Progenitor cell of endocrine pancreas (in vitro differentiated cells): ENCODE measurements around the gene FNDC1. TPM values are rescaled to one million over a fixed set of nuclear protein-coding genes. Genes with fewer than 3 reads are reported as not detected.

Experiments used
- DNase-seq: peaks from one replicate; pipeline ENCODE4 v3.0.0; 2021; ENCODE audit warnings: low spot score; ENCODE audit not compliant: unreplicated experiment
- H3K27ac Mint-ChIP-seq: 2 replicates; pipeline ENCODE4 v1.8.0; 2021; ENCODE audit warnings: mild to moderate bottlenecking, moderate library complexity, mixed read lengths
- H3K27me3 Mint-ChIP-seq: 2 replicates; pipeline ENCODE4 v1.8.0; 2021; ENCODE audit warnings: mixed read lengths
- H3K36me3 Mint-ChIP-seq: 2 replicates; pipeline ENCODE4 v1.8.0; 2022; ENCODE audit warnings: mixed read lengths; ENCODE audit not compliant: insufficient read depth
- H3K4me1 Mint-ChIP-seq: 2 replicates; pipeline ENCODE4 v1.8.0; 2021; ENCODE audit warnings: low read depth, mixed read lengths
- H3K4me3 Mint-ChIP-seq: 2 replicates; pipeline ENCODE4 v1.8.0; 2021; ENCODE audit warnings: low read depth, mild to moderate bottlenecking, moderate library complexity, mixed read lengths
- H3K9me3 Mint-ChIP-seq: 2 replicates; pipeline ENCODE4 v1.8.0; 2021; ENCODE audit warnings: low read depth, mixed read lengths
- total RNA-seq: library from RNA; stranded (reverse); gene quantifications from 2 replicates; pipeline ENCODE4 v1.2.1, GENCODE V29; 2021
- TF ChIP-seq, protein P1 (sequence below): fragments of 200-600 bp; sonication (generic); IDR thresholded peaks from one replicate; pipeline ENCODE4 v1.5.0; 2021; ENCODE audit warnings: antibody characterized with exemption, mild to moderate bottlenecking; ENCODE audit not compliant: unreplicated experiment

FNDC1 gene
- total RNA-seq, 1 donor from 2014 or later = 0.07 TPM

DNA sequence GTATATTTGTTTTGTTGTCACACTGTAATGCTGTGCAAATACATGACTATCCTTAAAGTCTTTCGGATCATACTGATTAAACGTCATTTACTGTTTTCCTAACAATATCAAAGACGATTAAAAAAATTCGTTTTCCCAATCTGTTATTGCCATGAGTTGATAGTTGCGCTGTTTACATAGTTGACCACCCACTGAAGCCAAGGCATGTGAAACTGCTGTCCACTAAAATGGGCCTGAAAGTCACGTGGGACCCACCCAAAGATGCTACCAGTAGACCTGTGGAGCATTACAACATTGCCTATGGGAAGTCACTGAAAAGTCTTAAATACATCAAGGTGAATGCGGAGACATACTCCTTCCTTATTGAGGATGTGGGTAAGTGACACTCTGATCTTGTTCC is 28.1 kb downstream of the FNDC1 start:
- TF ChIP-seq, protein P1, sequence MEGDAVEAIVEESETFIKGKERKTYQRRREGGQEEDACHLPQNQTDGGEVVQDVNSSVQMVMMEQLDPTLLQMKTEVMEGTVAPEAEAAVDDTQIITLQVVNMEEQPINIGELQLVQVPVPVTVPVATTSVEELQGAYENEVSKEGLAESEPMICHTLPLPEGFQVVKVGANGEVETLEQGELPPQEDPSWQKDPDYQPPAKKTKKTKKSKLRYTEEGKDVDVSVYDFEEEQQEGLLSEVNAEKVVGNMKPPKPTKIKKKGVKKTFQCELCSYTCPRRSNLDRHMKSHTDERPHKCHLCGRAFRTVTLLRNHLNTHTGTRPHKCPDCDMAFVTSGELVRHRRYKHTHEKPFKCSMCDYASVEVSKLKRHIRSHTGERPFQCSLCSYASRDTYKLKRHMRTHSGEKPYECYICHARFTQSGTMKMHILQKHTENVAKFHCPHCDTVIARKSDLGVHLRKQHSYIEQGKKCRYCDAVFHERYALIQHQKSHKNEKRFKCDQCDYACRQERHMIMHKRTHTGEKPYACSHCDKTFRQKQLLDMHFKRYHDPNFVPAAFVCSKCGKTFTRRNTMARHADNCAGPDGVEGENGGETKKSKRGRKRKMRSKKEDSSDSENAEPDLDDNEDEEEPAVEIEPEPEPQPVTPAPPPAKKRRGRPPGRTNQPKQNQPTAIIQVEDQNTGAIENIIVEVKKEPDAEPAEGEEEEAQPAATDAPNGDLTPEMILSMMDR = no peak
- Mint-ChIP-seq H3K36me3 (no peaks in the 10 kb centered on the region), H3K4me3 (no peak overlapping the region), H3K27ac (no peak overlapping the region), H3K27me3 (peaks cover 13% of the 10 kb centered on the region), H3K9me3 (no peaks in the 10 kb centered on the region), H3K4me1 (no peaks in the 10 kb centered on the region)
- no peak for DNase-seq

DNA sequence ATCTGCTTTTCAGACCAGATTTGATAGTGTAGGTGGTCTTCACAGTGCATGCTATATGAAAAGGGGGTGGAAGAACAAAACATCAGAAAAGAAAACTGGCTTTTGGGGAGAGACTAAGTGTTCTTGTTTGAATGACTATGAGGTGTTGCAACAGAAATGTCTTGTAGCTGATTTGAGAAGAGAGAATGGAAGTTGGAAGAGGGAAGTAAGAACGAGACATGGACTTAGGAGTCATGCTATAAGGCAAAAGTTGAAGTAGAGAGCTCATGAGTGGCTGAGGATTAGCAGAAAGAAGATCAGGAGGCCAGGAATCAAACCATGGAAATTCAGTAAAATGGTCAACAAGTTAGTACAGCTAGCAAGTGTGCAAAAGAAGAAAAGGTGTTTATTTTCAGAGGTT is 32.1 kb downstream of the FNDC1 start:
- Mint-ChIP-seq H3K27me3 (peaks cover 12% of the 10 kb centered on the region), H3K27ac (no peak overlapping the region), H3K4me1 (no peaks in the 10 kb centered on the region), H3K4me3 (no peak overlapping the region), H3K36me3 (no peaks in the 10 kb centered on the region), H3K9me3 (no peaks in the 10 kb centered on the region)
- no peak for DNase-seq
- TF ChIP-seq, protein P1 = no peak

DNA sequence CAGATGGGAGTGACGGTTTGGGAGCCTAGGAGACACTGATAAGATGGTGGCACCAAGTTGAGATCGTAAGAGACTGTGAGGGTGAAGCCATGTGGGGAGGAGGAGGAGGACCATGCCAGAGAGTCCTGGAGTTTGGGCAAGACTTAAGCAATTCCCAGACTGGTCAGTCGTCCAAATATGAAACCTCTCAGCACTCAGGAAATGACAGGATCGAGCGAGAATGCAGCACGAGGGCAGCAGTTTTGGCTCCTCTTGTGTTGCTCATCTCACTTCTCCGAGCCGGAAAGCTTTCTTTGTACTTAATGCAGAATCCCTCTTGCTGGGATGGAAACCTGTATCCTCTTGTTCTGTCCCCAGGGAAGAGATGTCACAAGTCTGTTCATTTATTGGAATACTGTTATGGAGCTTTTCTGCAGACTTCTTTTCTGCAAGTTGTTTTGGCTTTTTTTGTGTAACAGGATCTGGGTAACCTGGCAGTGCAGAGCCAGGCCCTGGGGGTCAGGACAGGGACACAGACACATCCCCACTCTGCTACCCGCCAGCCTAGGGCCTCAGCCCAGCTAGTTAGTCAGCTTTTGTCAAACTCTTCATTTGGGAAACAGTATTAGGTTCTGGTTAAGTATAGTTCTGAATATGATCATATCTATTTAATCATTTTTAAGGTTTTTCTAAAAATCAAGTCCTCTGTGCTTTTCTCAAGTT is 34.3 kb downstream of the FNDC1 start:
- Mint-ChIP-seq H3K4me1 (no peaks in the 10 kb centered on the region), H3K27me3 (peaks cover 16% of the 10 kb centered on the region), H3K4me3 (no peak overlapping the region), H3K27ac (no peak overlapping the region), H3K36me3 (no peaks in the 10 kb centered on the region), H3K9me3 (no peaks in the 10 kb centered on the region)
- TF ChIP-seq, protein P1 = no peak
- no peak for DNase-seq

DNA sequence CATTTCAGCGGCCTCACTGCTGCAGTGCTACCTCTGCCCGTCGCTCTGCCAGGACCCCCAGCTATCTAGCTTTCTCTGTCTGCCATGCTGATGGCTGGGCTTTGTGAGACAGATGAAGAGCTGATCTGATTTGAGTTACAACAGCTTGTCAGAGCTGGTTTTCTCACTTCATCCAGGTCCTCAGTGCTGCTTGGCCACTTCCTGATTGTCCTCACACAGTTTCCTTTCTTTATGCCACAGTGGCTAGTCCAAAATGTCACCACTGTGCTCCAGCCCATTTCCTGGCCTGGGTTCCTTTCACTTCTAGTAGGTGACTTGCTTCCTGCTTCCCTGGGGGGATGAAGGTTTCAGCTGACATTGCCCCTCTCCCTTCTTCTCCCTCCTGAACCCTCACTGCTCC is 35.4 kb downstream of the FNDC1 start:
- TF ChIP-seq, protein P1 = no peak
- peaks cover 18% of the 10 kb centered on the region for H3K27me3 Mint-ChIP-seq
- H3K4me1 Mint-ChIP-seq = no peaks in the 10 kb centered on the region
- no peak for DNase-seq
- H3K4me3 Mint-ChIP-seq = no peak overlapping the region
- H3K36me3 Mint-ChIP-seq = no peaks in the 10 kb centered on the region
- H3K9me3 Mint-ChIP-seq = no peaks in the 10 kb centered on the region
- H3K27ac Mint-ChIP-seq = no peak overlapping the region

DNA sequence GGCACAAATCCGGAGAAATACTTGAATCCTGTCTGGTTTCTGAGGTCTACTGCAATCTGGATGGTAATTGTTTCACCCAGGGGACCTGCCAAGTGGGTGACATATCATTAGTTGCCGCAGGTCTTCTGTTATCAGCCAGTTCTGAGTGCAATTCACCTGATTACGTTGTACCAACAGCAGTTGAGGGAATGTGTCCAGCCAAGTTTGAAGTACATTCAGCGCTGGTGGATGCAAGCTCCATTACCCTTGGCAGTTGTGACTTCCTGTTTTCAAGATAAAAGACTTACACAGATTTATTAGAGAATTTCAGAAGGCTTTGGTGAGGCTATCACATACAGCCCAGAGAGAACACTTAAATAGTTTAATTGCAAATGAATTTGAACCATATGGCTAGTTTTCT is 42.8 kb downstream of the FNDC1 start:
- H3K27ac Mint-ChIP-seq = no peak overlapping the region
- peaks cover 22% of the 10 kb centered on the region for H3K27me3 Mint-ChIP-seq
- DNase-seq = no peak
- peaks cover 1% of the 10 kb centered on the region for H3K4me1 Mint-ChIP-seq
- H3K9me3 Mint-ChIP-seq = no peaks in the 10 kb centered on the region
- no peaks in the 10 kb centered on the region for H3K36me3 Mint-ChIP-seq
- no peak overlapping the region for H3K4me3 Mint-ChIP-seq
- TF ChIP-seq, protein P1 = no peak
